ENCODE measurements around the gene IP6K3.

DNA sequence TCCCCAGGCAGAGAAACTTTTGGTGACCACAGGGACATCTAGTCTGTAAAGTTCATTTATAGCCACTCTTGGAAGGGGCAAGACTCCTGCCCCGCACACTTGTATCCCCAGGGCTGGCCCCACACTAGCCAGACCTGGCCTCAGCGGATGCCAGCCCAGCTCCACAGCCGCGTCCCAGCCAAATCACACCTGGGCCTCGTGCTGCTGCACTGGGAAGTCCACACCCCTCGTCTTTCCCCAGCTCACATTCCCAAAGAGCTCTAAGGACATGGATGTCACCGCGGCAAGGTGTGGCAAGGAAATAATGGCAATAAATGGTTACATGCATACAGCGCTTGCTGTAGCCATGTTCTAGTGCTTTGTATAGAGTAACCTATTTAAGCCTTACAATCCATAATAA is 8.6 kb downstream of the IP6K3 start:
- TF ChIP-seq, protein P1, sequence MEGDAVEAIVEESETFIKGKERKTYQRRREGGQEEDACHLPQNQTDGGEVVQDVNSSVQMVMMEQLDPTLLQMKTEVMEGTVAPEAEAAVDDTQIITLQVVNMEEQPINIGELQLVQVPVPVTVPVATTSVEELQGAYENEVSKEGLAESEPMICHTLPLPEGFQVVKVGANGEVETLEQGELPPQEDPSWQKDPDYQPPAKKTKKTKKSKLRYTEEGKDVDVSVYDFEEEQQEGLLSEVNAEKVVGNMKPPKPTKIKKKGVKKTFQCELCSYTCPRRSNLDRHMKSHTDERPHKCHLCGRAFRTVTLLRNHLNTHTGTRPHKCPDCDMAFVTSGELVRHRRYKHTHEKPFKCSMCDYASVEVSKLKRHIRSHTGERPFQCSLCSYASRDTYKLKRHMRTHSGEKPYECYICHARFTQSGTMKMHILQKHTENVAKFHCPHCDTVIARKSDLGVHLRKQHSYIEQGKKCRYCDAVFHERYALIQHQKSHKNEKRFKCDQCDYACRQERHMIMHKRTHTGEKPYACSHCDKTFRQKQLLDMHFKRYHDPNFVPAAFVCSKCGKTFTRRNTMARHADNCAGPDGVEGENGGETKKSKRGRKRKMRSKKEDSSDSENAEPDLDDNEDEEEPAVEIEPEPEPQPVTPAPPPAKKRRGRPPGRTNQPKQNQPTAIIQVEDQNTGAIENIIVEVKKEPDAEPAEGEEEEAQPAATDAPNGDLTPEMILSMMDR (IDR thresholded peaks at IDR 0.05; ENCODE audit: low read depth, low read length), result no peak
- TF ChIP-seq EZH2phosphoT487 (IDR thresholded peaks at IDR 0.05; ENCODE audit: low read depth), result no peak

All from OCI-LY3 (cell line).